Thoracic aorta (tissue), 2 donors: ENCODE data around the gene ABCB7. TPM values are rescaled to one million over a fixed set of nuclear protein-coding genes. Genes with fewer than 3 reads are reported as not detected.
"Not testable (repeated sequence)": the region's sequence is repeated elsewhere in the genome, so short reads cannot be mapped to it uniquely, and the experiment has no call there.

Source experiments
- ATAC-seq: fragments of 150-250 bp; one replicate; pipeline ENCODE4 v1.8.0; 2017; ENCODE audit warnings: low read depth; ENCODE audit not compliant: insufficient number of reproducible peaks, low FRiP score
- DNase-seq: peaks from one replicate; pipeline ENCODE4 v3.0.0-alpha.2; 2020; ENCODE audit warnings: low spot score
- H3K27ac ChIP-seq, 2 donors: fragments of 200-600 bp; sonication (generic); 1 replicate in 1 of 2; 2 replicates in 1 of 2; pipeline ENCODE4 v1.5.1; 2016; ENCODE audit warnings: mild to moderate bottlenecking in 2 of 2, moderate library complexity in 2 of 2
- H3K27me3 ChIP-seq: fragments of 200-600 bp; sonication (generic); replicated peaks from 2 replicates; pipeline ENCODE4 v1.6.0; 2016; ENCODE audit warnings: mild to moderate bottlenecking; ENCODE audit not compliant: insufficient read depth
- H3K36me3 ChIP-seq: fragments of 200-600 bp; sonication (generic); one replicate; pipeline ENCODE4 v1.5.1; 2016
- H3K4me1 ChIP-seq, 2 donors: fragments of 200-600 bp; sonication (generic); 1 replicate in 1 of 2; 2 replicates in 1 of 2; pipeline versions ENCODE4 v1.5.1 to v1.6.0; 2016; ENCODE audit warnings: low read depth in 2 of 2, mild to moderate bottlenecking in 1 of 2; ENCODE audit not compliant: control insufficient read depth in 1 of 2
- H3K4me3 ChIP-seq: fragments of 200-600 bp; sonication (generic); 2 replicates; pipeline ENCODE4 v1.5.1; 2016; ENCODE audit warnings: mild to moderate bottlenecking
- H3K9me3 ChIP-seq: fragments of 200-600 bp; sonication (generic); 2 replicates; pipeline ENCODE4 v1.5.1; 2016
- total RNA-seq, 2 donors: library from RNA; depleted of rRNA; stranded (reverse); fragments of >200 nt; gene quantifications; one replicate each; pipeline versions ENCODE4 v1.1.0 to v1.2.3, GENCODE V29; 2016
- TF ChIP-seq, protein P1 (sequence below): fragments of 200-600 bp; sonication (generic); IDR thresholded peaks from one replicate; pipeline ENCODE4 v1.5.1; 2019; ENCODE audit warnings: antibody characterized with exemption

Gene ABCB7
- total RNA-seq, 2 donors from 2014 or later, result 12.5 to 25.0 TPM

DNA sequence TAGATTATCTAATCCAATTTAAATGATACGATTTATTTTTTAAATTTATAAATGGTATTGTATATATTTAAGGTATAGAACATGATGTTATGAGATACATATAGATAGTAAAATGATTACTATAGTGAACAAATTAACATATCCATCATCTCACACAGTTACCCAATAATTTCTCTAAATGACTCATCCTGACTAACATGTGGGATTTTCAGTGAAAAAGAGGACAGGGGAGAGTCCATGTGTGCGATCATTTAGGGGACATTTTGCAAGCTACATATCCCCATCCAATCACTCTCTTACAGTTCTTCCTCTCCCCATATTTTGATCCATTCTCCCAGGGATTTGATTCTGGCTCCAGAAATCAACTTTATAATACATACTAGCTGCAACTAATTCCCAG lies 88.2 kb downstream of the ABCB7 start:
- no peaks in the 10 kb centered on the region for H3K4me1 ChIP-seq
- H3K4me3 ChIP-seq, result no peak overlapping the region
- H3K27me3 ChIP-seq, result no peaks in the 10 kb centered on the region
- DNase-seq (no peak), ATAC-seq (no peak)
- no peak overlapping the region for H3K27ac ChIP-seq
- no peaks in the 10 kb centered on the region for H3K9me3 ChIP-seq
- TF ChIP-seq, protein P1, sequence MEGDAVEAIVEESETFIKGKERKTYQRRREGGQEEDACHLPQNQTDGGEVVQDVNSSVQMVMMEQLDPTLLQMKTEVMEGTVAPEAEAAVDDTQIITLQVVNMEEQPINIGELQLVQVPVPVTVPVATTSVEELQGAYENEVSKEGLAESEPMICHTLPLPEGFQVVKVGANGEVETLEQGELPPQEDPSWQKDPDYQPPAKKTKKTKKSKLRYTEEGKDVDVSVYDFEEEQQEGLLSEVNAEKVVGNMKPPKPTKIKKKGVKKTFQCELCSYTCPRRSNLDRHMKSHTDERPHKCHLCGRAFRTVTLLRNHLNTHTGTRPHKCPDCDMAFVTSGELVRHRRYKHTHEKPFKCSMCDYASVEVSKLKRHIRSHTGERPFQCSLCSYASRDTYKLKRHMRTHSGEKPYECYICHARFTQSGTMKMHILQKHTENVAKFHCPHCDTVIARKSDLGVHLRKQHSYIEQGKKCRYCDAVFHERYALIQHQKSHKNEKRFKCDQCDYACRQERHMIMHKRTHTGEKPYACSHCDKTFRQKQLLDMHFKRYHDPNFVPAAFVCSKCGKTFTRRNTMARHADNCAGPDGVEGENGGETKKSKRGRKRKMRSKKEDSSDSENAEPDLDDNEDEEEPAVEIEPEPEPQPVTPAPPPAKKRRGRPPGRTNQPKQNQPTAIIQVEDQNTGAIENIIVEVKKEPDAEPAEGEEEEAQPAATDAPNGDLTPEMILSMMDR, result no peak
- no peaks in the 10 kb centered on the region for H3K36me3 ChIP-seq

DNA sequence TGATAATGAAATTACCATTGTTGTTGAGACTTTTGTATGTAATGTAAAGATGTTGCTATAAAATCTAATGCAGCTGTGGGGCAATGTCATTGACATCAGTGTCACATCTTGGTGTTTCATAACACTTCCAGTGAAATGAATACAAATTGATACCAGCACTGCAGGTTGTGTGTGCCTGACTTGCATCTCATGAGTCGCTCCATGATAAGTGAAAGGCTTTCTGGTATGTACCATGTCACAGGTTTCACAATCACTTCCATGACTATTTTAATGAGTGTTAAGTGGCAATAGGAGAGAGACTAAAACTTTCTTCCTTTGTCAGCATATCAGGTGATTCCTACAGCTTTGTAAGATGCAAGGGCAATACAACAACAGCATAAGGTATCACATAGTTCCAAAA lies 94.4 kb downstream of the ABCB7 start:
- Histone ChIP-seq H3K36me3 (no peaks in the 10 kb centered on the region), H3K4me1 (no peaks in the 10 kb centered on the region), H3K4me3 (no peak overlapping the region), H3K9me3 (no peaks in the 10 kb centered on the region), H3K27ac (no peak overlapping the region), H3K27me3 (no peaks in the 10 kb centered on the region)
- no peak for DNase-seq
- TF ChIP-seq, protein P1, result no peak
- no peak for ATAC-seq

DNA sequence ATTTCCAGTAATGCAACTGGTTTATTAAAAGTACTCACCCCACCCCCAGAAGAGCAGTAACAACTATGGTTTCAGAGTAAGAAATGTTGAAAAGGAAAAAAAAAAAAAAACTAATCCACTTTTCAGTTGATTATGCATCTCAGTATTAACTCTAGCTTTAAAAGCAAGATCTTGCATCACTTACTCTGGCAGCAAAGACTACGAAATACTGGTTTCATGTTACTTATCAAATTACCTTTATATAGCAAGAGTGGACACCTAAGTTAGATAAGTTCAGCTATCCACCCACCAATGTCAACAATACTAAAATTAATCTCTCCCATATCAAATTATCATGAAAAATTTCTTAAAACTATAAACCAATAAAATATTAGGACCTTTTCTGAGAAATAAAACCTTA lies 105.0 kb downstream of the ABCB7 start:
- TF ChIP-seq, protein P1, result no peak
- Histone ChIP-seq H3K27me3 (no peaks in the 10 kb centered on the region), H3K27ac (no peak overlapping the region), H3K4me3 (no peak overlapping the region), H3K9me3 (no peaks in the 10 kb centered on the region), H3K36me3 (no peaks in the 10 kb centered on the region), H3K4me1 (no peaks in the 10 kb centered on the region)
- no peak for ATAC-seq
- no peak for DNase-seq

DNA sequence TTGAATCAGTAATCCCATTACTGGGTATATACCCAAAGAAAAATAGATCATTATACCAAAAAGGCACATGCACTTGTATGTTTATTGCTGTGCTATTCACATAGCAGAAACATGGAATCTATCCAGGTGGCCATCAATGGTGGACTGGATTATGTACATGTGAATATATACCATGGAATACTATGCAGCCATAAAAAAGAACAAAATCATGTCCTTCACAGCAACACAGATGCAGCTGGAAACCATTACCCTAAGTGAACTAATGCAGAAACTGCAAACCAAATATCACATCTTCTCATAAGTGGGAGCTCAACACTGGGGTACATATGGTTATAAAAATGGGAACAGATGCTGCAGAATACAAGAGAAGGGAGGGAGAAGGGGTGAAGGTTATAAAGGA lies 110.7 kb downstream of the ABCB7 start:
- Histone ChIP-seq H3K9me3 (peaks cover 2% of the 10 kb centered on the region), H3K36me3 (no peaks in the 10 kb centered on the region), H3K27me3 (no peaks in the 10 kb centered on the region), H3K4me1 (no peaks in the 10 kb centered on the region), H3K4me3 (no peak overlapping the region), H3K27ac (no peak overlapping the region)
- no peak for ATAC-seq
- TF ChIP-seq, protein P1, result no peak
- no peak for DNase-seq

DNA sequence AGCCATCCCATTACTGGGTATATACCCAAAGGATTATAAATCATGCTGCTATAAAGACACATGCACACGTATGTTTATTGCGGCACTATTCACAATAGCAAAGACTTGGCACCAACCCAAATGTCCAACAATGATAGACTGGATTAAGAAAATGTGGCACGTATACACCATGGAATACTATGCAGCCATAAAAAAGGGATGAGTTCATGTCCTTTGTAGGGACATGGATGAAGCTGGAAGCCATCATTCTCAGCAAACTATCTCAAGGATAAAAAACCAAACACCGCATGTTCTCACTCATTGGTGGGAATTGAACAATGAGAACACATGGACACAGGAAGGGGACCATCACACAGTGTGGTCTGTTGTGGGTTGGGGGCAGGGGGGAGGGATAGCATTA lies 111.9 kb downstream of the ABCB7 start:
- not testable (repeated sequence) for H3K27me3 ChIP-seq, H3K4me1 ChIP-seq, H3K36me3 ChIP-seq, ATAC-seq, H3K9me3 ChIP-seq, H3K4me3 ChIP-seq, DNase-seq, H3K27ac ChIP-seq

DNA sequence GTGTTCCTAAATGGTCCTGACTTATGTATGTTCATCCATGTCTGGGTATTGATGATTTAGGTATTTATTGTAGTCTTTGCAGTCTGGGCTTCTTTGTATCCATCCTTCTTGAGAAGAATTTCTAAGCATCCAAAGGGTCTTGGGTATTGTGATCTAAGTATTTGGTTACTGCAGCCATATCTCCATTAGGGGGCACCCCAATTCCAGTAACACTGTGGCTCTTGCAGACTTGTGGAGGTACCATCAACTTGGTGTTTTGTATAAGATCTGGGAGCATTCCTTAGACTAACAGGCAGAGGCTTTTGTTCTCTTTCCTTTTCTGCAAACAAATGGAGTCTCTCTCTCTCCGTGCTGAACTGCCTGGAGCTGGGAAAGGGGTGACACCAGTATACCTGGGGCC lies 117.2 kb downstream of the ABCB7 start:
- ATAC-seq (no peak), DNase-seq (no peak)
- no peak overlapping the region for H3K4me3 ChIP-seq
- peaks cover 6% of the 10 kb centered on the region for H3K9me3 ChIP-seq
- no peak overlapping the region for H3K27ac ChIP-seq
- TF ChIP-seq, protein P1, result no peak
- H3K4me1 ChIP-seq, result no peaks in the 10 kb centered on the region
- no peaks in the 10 kb centered on the region for H3K27me3 ChIP-seq
- H3K36me3 ChIP-seq, result no peaks in the 10 kb centered on the region
